Stimulated activated CD4-positive, alpha-beta T cell treated with anti-CD3 and anti-CD28 coated beads, Interleukin-1b, Interleukin-23, amount 100 ng/mL, for 24 hours (primary cell): Measurements from ENCODE around the gene PDE9A.

Source experiments
- DNase-seq, 4 experiments: peaks; one replicate each; pipeline ENCODE4 v3.0.0-alpha.2; 2020; ENCODE audit warnings: low read depth in 4 of 4, low spot score in 1 of 4

PDE9A gene

GRCh38 chr21:42768324-42769121 lies 115.1 kb downstream of the PDE9A start:
- no peak for DNase-seq

- DNase-seq = no peak
Observed at GRCh38 chr21:42769183-42769819, 115.9 kb downstream of the PDE9A start.

GRCh38 chr21:42769820-42770716 lies 116.6 kb downstream of the PDE9A start:
- no peak for DNase-seq

- DNase-seq = no peak
Observed at GRCh38 chr21:42770717-42771502, 117.5 kb downstream of the PDE9A start.

- no peak for DNase-seq
Observed at GRCh38 chr21:42771503-42771805, 118.0 kb downstream of the PDE9A start.

GRCh38 chr21:42775123-42775522 lies 121.7 kb downstream of the PDE9A start:
- DNase-seq = no peak

- no peak for DNase-seq
Observed at GRCh38 chr21:42775891-42776290, 122.5 kb downstream of the PDE9A start.

GRCh38 chr21:42777064-42777756 lies 123.8 kb downstream of the PDE9A start:
- DNase-seq = no peak

GRCh38 chr21:42777757-42778344 lies 124.4 kb downstream of the PDE9A start:
- no peak for DNase-seq

- DNase-seq = no peak
Observed at GRCh38 chr21:42779431-42779861, 126.0 kb downstream of the PDE9A start.

- no peak for DNase-seq
Observed at GRCh38 chr21:42780617-42781016, 127.2 kb downstream of the PDE9A start.

- no peak for DNase-seq
Observed at GRCh38 chr21:42781150-42781970, 127.9 kb downstream of the PDE9A start.

GRCh38 chr21:42781971-42782722 lies 128.7 kb downstream of the PDE9A start:
- DNase-seq = no peak

- DNase-seq = no peak
Observed at GRCh38 chr21:42782723-42783242, 129.4 kb downstream of the PDE9A start.

- DNase-seq = peak in 1 of 4 experiments; percentile 12
Observed at GRCh38 chr21:42784276-42784675, 130.9 kb downstream of the PDE9A start.

- no peak for DNase-seq
Observed at GRCh38 chr21:42784896-42785451, 131.6 kb downstream of the PDE9A start.

- no peak for DNase-seq
Observed at GRCh38 chr21:42785666-42786427, 132.4 kb downstream of the PDE9A start.
